GM21737 (cell line): ENCODE results near the gene DHX32.

Source experiments
- ATAC-seq: cut with Tn5 transposase; IDR thresholded peaks from one replicate; pipeline ENCODE4 v1.9.1; 2021; ENCODE audit warnings: mild to moderate bottlenecking, moderate library complexity; ENCODE audit not compliant: unreplicated experiment

Gene DHX32

GRCh38 chr10:125850766-125851731 is 30.0 kb downstream of the DHX32 start:
- ATAC-seq: no peak

DNA sequence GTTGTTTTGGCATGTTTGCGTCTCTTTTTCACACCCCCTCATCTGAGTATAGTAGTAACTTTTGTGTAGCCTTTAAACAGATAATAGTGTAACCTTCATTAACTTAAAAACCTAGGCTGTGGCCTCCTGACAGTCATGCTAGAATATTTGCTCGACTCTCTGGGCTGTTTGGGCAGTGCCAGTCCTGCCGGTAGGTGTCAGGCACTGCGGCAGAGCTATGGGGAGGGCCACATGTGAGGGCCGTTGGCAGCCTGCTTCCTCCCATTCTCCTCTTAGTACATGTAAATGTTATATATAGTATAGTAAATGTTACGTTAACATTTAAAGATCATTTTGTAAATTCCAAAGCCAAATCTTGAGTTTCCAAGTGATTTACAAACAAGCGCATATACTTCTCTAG is 31.6 kb downstream of the DHX32 start:
- ATAC-seq: no peak

DNA sequence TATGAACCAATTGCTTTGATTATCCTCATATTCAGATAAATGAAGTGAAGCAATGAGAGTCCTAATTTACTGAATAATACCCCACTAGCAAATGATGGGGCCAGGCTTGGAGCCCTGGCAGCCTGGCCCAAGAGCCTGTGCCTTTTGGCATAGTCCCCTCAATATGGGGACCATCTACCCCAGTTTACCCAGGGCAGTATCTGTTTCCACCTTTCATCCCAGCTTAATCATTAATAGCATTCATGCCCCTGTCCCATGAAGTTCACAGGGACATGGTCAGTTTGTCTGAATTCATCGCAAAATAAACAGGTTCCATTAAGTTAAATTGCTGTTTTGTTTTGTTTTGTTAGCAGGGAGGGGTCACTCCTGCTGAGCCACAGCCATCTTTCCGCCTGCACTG is 32.2 kb downstream of the DHX32 start:
- no peak for ATAC-seq

DNA sequence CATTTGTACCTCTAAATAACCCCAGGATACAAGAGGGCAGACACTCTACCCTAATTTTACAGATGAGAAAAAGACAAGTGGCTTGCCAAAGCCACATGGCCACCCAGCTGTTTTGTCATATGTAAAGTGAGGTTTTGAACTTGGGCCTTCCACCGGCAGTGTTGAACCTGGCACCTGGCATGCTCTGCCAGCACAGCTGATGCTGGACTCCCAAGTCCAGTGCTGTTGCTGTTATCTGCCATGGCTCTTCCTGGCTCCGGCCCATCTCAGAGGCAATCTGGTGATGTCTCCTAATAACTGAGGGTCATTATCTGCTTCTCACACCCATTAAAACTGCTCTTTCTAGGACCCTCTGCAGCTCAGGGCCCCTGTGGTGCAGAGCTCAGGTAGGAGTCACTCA is 32.7 kb downstream of the DHX32 start:
- ATAC-seq: no peak

DNA sequence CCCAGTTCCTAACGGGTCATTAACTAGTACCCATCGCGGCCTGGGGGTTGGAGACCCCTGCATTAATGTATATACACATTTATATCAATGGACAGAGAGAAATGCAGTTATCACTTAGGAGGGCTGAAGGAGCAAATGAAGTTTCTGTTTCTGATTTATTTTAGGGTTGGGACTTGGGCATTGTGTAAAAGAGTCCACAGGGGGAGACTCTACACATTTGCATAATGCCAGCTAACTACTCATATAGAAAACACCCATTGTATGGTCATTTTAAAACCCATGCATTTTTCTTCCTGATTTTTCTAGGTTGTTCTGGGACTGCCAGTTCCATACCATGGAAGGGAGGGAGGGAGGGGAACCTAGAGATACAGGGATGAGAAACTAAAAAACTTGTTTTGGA is 34.2 kb downstream of the DHX32 start:
- no peak for ATAC-seq

- no peak for ATAC-seq
Measured at GRCh38 chr10:125845617-125846016, 35.5 kb downstream of the DHX32 start.

GRCh38 chr10:125844751-125845221 is 36.3 kb downstream of the DHX32 start:
- ATAC-seq: no peak

DNA sequence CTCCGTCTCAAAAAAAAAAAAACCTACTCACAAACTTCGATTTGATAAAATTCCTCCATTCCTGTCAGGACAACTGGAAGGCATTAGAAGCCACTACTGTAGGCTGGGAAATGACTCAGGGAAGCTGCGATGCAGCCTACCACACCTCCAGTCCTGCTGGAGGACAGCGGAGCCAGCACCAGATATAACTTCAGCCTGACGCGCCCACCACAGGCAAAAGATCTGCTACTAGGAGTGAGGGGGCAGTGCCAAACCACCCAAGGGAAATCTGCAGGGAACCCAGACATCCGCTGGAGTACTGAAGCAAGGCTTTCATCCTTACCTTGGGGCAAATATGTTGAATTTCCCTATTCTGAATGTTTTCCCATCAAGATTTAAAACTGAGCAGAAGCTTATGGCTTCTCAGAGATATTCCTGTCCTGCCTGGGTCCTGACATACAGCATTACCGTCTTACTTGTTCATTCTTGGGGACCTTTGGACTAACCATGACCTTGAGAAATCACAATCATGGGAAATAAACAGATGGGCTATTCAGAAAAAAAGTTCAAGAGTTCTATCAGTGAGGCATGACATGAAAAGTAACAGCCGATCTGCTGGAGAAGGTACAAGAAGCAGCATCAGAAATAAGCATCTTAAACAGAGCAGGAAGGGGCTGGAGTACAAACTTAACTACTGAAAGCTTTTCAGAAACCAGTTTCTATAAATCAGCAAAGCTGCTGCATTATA is 37.3 kb downstream of the DHX32 start:
- ATAC-seq: no peak

GRCh38 chr10:125840955-125841354 is 40.1 kb downstream of the DHX32 start:
- ATAC-seq: no peak

GRCh38 chr10:125840406-125840805 is 40.7 kb downstream of the DHX32 start:
- no peak for ATAC-seq

GRCh38 chr10:125838802-125839575 is 42.1 kb downstream of the DHX32 start:
- no peak for ATAC-seq

- no peak for ATAC-seq
Measured at GRCh38 chr10:125836746-125837145, 44.3 kb downstream of the DHX32 start.

DNA sequence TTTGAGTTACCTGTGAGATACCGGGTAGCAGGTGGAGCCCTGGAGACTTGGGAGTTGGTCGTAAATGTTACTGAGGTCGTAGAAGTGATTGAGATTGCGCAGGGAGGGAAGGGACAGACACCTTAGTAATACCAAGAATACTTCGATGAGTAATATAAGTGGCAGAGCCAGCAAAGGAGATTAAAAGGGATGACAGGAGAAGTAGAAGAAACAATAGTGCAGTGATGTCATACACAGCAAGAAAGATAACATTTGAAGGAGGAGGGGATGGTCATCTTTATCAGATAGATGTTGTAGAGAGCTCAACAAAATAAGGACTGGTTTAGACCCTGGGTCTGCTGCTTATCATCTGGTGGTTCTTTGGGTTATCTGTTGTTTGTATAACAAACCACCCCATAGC is 52.8 kb downstream of the DHX32 start:
- ATAC-seq: no peak

- no peak for ATAC-seq
Measured at GRCh38 chr10:125827133-125827532, 54.0 kb downstream of the DHX32 start.

DNA sequence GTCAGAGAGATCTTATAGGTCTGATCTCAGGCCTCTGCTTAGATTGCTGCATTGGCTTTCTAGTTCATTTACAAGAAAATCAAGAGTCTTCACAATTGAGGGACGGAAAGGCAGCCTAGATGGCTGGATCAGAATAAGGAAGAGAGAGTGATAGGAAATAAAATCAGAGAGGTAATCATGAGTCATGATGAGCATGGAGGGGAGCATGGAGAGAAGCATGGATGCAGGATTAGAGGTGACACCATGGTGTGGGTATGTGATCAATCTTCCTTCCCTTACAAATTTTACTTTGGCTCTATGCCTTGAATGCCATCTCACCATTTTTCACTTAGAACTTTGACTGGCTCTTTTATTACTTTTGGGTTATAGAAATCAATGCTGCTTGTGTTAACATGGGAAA is 56.4 kb downstream of the DHX32 start:
- no peak for ATAC-seq

- ATAC-seq: peak; percentile 3
Measured at GRCh38 chr10:125823663-125824251, 57.3 kb downstream of the DHX32 start.

DNA sequence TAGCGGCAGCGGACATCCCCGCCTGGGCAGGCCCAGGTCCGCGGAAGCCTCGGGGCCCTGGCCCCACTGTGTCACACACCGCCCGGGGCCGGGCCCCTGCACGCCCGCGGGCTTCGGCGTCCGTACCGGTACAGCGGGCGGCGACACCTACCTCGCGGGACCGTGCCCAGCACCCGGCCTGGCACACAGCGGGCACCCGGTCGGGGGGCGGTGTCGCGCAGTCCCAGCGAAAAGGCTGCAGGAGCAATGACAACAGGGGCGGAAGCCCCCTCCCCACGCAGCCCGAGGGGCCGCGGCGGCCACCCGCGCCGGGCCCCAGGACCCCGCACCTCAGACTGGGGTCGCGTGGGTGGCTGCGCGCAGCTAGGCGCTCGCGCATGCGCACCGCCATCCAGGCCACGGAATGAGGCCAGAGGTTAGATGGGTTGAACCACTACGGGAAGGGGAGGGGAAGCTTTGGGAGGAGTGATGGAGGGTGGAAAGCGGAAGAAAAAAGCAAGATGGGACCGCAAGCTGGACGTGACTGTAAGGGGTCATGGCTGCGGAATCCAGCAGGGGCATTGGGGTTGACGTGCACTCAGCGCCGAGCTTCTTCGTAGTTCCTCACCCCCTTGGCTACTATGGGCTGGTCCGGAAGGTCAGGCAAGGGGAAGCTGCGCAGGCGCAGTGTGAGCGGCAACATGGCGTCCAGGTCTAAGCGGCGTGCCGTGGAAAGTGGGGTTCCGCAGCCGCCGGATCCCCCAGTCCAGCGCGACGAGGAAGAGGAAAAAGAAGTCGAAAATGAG is 58.0 kb downstream of the DHX32 start, which contains the start of the genes BCCIP and UROS:
Gene BCCIP (plus strand): TSS at position 669 of the 785 bp plus-strand sequence. CDS start 12 bp downstream, at position 681.
Gene UROS (minus strand): TSS at position 381 of the 785 bp plus-strand sequence. CDS start 6,759 bp downstream, outside the sequence.
- ATAC-seq: peak; percentile 70

- ATAC-seq: peak; percentile 46
Measured at GRCh38 chr10:125820701-125821100, 60.4 kb downstream of the DHX32 start.

GRCh38 chr10:125817337-125817946 is 63.6 kb downstream of the DHX32 start:
- ATAC-seq: no peak
